ENCODE results near the gene MSRB1. TPM values are rescaled to one million over a fixed set of nuclear protein-coding genes. Genes with fewer than 3 reads are reported as not detected.

The MSRB1 gene
- total RNA-seq, 2 donors from 2014 or later: 20.6 to 23.5 TPM

GRCh38 chr16:1944612-1945199 is 1.7 kb upstream of the MSRB1 start:
- no peak overlapping the region for H3K4me3 Mint-ChIP-seq
- no peaks in the 10 kb centered on the region for H3K36me3 ChIP-seq (ENCODE audit: control insufficient read depth, insufficient read depth, low read length)
- no peak for DNase-seq
- H3K27me3 ChIP-seq (ENCODE audit: control insufficient read depth, insufficient read depth, low read length, poor library complexity, severe bottlenecking): no peaks in the 10 kb centered on the region
- no peak overlapping the region for H3K27ac ChIP-seq (ENCODE audit: low read depth, low read length)
- H3K4me3 ChIP-seq (ENCODE audit: low read length): no peak overlapping the region
- H3K36me3 Mint-ChIP-seq (ENCODE audit: low read depth): no peaks in the 10 kb centered on the region
- H3K9me3 Mint-ChIP-seq: no peaks in the 10 kb centered on the region
- H3K27me3 Mint-ChIP-seq (ENCODE audit: insufficient read depth): peaks cover 10% of the 10 kb centered on the region
- H3K9ac ChIP-seq (ENCODE audit: extremely low read depth, low read length, poor library complexity, severe bottlenecking): no peak overlapping the region
- no peak for TF ChIP-seq CTCF (conservative IDR thresholded peaks at IDR 0.05)
- H3K27ac Mint-ChIP-seq: no peak overlapping the region
- 94 to 99% methylated on average over 10 to 18 of the region's 21 CpGs for WGBS, 2 experiments (ENCODE audit: insufficient coverage in 1 of 2, insufficient read length in 1 of 2)
- H3K9me3 ChIP-seq (ENCODE audit: control insufficient read depth, low read length): no peaks in the 10 kb centered on the region
- H3K4me1 ChIP-seq (ENCODE audit: control insufficient read depth, insufficient read depth, low read length): no peaks in the 10 kb centered on the region
- H3K4me1 Mint-ChIP-seq: peaks cover 3% of the 10 kb centered on the region

GRCh38 chr16:1942047-1942809 is 771 bp downstream of the MSRB1 start:
- Mint-ChIP-seq H3K4me1 (peaks cover 3% of the 10 kb centered on the region), H3K9me3 (no peaks in the 10 kb centered on the region), H3K27me3 (ENCODE audit: insufficient read depth) (peaks cover 10% of the 10 kb centered on the region), H3K4me3 (peak overlapping the region; percentile 82), H3K27ac (no peak overlapping the region), H3K36me3 (ENCODE audit: low read depth) (peaks cover 17% of the 10 kb centered on the region)
- TF ChIP-seq CTCF (conservative IDR thresholded peaks at IDR 0.05): no peak
- Histone ChIP-seq H3K9me3 (ENCODE audit: control insufficient read depth, low read length) (no peaks in the 10 kb centered on the region), H3K27ac (ENCODE audit: low read depth, low read length) (no peak overlapping the region), H3K27me3 (ENCODE audit: control insufficient read depth, insufficient read depth, low read length, poor library complexity, severe bottlenecking) (no peaks in the 10 kb centered on the region), H3K4me1 (ENCODE audit: control insufficient read depth, insufficient read depth, low read length) (no peaks in the 10 kb centered on the region), H3K9ac (ENCODE audit: extremely low read depth, low read length, poor library complexity, severe bottlenecking) (peak overlapping the region; percentile 20), H3K36me3 (ENCODE audit: control insufficient read depth, insufficient read depth, low read length) (peaks cover 4% of the 10 kb centered on the region), H3K4me3 (ENCODE audit: low read length) (peak overlapping the region; percentile 89)
- peak; percentile 63 for DNase-seq
- whole genome bisulfite sequencing, 2 experiments (ENCODE audit: insufficient coverage in 1 of 2, insufficient read length in 1 of 2): 47 to 58% methylated on average over 8 to 16 of the region's 17 CpGs

GRCh38 chr16:1941162-1942046 is 1.6 kb downstream of the MSRB1 start:
- Histone ChIP-seq H3K4me1 (ENCODE audit: control insufficient read depth, insufficient read depth, low read length) (no peaks in the 10 kb centered on the region), H3K9ac (ENCODE audit: extremely low read depth, low read length, poor library complexity, severe bottlenecking) (no peak overlapping the region), H3K36me3 (ENCODE audit: control insufficient read depth, insufficient read depth, low read length) (peaks cover 4% of the 10 kb centered on the region), H3K4me3 (ENCODE audit: low read length) (no peak overlapping the region), H3K27me3 (ENCODE audit: control insufficient read depth, insufficient read depth, low read length, poor library complexity, severe bottlenecking) (no peaks in the 10 kb centered on the region), H3K9me3 (ENCODE audit: control insufficient read depth, low read length) (no peaks in the 10 kb centered on the region), H3K27ac (ENCODE audit: low read depth, low read length) (no peak overlapping the region)
- WGBS, 2 experiments (ENCODE audit: insufficient coverage in 1 of 2, insufficient read length in 1 of 2): 87 to 88% methylated on average over 12 to 30 of the region's 30 CpGs
- DNase-seq: peak; percentile 89
- Mint-ChIP-seq H3K9me3 (no peaks in the 10 kb centered on the region), H3K36me3 (ENCODE audit: low read depth) (peaks cover 22% of the 10 kb centered on the region), H3K27ac (no peak overlapping the region), H3K4me3 (peak overlapping the region; percentile 82), H3K27me3 (ENCODE audit: insufficient read depth) (peaks cover 10% of the 10 kb centered on the region), H3K4me1 (peaks cover 3% of the 10 kb centered on the region)
- peak; percentile 67 for TF ChIP-seq CTCF (conservative IDR thresholded peaks at IDR 0.05)

Measured in endodermal cell (in vitro differentiated cells).